ENCODE results near the gene MYO1H. TPM values are rescaled to one million over a fixed set of nuclear protein-coding genes. Genes with fewer than 3 reads are reported as not detected.

MYO1H gene
- total RNA-seq, 1 experiment from 2014 or later = 0.26 TPM

DNA sequence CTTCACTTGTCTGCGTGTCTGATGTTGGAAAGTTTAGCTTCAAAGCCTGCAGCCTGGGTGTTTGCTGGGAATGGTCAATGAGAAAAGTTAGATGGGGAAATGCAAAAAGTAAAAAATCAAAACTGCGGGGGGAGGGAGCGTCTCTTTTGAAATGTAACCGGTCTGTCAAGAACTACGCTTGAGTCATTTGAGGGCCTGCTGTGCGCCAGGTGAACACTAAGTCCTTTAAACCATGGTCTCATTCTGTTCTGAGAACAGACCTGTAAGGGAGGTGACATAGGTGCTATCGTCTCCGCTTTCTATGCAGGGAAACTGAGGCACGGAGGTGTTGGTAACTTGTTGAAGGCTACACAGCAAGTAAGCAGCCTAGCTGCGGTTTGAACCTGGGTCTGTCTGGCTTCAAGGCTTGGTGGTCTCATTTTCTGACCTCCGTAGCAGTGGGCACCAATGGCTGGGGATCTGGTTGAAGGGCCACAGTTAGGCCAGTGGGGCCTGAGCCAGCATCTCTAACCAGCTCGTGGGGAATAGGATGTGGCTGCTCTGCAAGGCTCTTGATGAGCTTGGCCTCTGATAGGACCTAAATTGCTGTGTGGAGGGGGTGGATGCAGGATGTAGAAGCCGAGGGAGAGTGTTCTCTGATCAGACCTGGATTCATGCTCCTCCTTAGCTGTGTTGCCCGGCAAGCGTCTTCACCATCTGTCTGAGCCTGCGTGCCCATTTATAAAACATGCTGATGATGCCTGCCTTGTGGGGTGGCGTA lies 87.9 kb downstream of the MYO1H start:
- Histone ChIP-seq H2AFZ (ENCODE audit: low read length) (no peak overlapping the region), H4K8ac (replicated peaks; ENCODE audit: insufficient read length, low read depth, low read length) (no peak overlapping the region), H3K56ac (ENCODE audit: insufficient read length, low read depth, low read length) (no peak overlapping the region), H2BK120ac (ENCODE audit: low read depth, low read length, poor library complexity, severe bottlenecking) (no peak overlapping the region), H3K4me2 (ENCODE audit: insufficient read depth, insufficient read length, low read length) (peak overlapping the region; percentile 3), H4K91ac (ENCODE audit: insufficient read length, low read depth, low read length) (no peak overlapping the region), H2BK5ac (ENCODE audit: insufficient read length, low read length) (no peak overlapping the region), H3K79me2 (ENCODE audit: insufficient read depth, low read length) (no peaks in the 10 kb centered on the region), H3K18ac (ENCODE audit: insufficient read length, low read depth, low read length) (no peak overlapping the region), H2BK20ac (ENCODE audit: low read depth, low read length, poor library complexity, severe bottlenecking) (no peak overlapping the region), H3K9ac (ENCODE audit: extremely low read depth, insufficient read length, low read length) (no peak overlapping the region), H3K9me3 (ENCODE audit: control insufficient read depth, low read depth, low read length) (no peaks in the 10 kb centered on the region), H3K14ac (ENCODE audit: insufficient read depth, low read length) (no peak overlapping the region), H2AK5ac (ENCODE audit: insufficient read length, low read length) (no peak overlapping the region), H2BK12ac (ENCODE audit: insufficient read length, low read depth, low read length) (no peak overlapping the region), H3K4ac (ENCODE audit: low read depth, low read length) (no peak overlapping the region), H3K4me1 (ENCODE audit: insufficient read depth, low read length) (peaks cover 7% of the 10 kb centered on the region; the same call in 1 of the 2 replicates), H3K27ac (ENCODE audit: insufficient read length, low read depth, low read length) (no peak overlapping the region), H3K23me2 (ENCODE audit: insufficient read length, low read depth, low read length, poor library complexity, severe bottlenecking) (no peaks in the 10 kb centered on the region), H4K20me1 (ENCODE audit: control insufficient read depth, insufficient read depth, insufficient read length) (no peaks in the 10 kb centered on the region), H3K79me1 (ENCODE audit: insufficient read depth, low read depth, low read length, poor library complexity, severe bottlenecking) (no peaks in the 10 kb centered on the region), H3K23ac (ENCODE audit: insufficient read length, low read depth, low read length) (no peak overlapping the region), H3T11ph (ENCODE audit: low read length) (no peak overlapping the region), H2BK15ac (ENCODE audit: low read depth, low read length) (no peak overlapping the region), H3K27me3 (ENCODE audit: insufficient read depth, low read length) (no peaks in the 10 kb centered on the region), H4K5ac (ENCODE audit: insufficient read length, low read depth, low read length) (no peak overlapping the region)
- Mint-ChIP-seq H3K9me3 (no peaks in the 10 kb centered on the region; a peak in 1 of 5 replicates), H3K4me3 (peak overlapping the region in 1 of 2 experiments; percentile 43; a peak in 3 of 5 replicates), H3K4me1 (peaks cover 39 to 49% of the 10 kb centered on the region in 2 experiments), H3K27ac (peak overlapping the region; percentile 5 to 78 (median 66); a peak in 5 of 7 replicates), H3K36me3 (ENCODE audit: insufficient read depth in 1 of 3, low read depth in 3 of 3) (no peaks in the 10 kb centered on the region), H3K27me3 (ENCODE audit: low read depth) (no peaks in the 10 kb centered on the region; the same call in 1 of the 2 replicates)
- TF ChIP-seq, protein P1, sequence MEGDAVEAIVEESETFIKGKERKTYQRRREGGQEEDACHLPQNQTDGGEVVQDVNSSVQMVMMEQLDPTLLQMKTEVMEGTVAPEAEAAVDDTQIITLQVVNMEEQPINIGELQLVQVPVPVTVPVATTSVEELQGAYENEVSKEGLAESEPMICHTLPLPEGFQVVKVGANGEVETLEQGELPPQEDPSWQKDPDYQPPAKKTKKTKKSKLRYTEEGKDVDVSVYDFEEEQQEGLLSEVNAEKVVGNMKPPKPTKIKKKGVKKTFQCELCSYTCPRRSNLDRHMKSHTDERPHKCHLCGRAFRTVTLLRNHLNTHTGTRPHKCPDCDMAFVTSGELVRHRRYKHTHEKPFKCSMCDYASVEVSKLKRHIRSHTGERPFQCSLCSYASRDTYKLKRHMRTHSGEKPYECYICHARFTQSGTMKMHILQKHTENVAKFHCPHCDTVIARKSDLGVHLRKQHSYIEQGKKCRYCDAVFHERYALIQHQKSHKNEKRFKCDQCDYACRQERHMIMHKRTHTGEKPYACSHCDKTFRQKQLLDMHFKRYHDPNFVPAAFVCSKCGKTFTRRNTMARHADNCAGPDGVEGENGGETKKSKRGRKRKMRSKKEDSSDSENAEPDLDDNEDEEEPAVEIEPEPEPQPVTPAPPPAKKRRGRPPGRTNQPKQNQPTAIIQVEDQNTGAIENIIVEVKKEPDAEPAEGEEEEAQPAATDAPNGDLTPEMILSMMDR (conservative IDR thresholded peaks at IDR 0.05) = no peak
- no peak for DNase-seq
- WGBS (ENCODE audit: extremely low coverage, insufficient read length, low lambda C conversion rate) = no CpG with 5 or more reads among the region's 17 CpGs

Data from H9 (cell line).